SK-N-SH treated with all-trans-retinoic acid at 6 μM for 48 hours (cell line): ENCODE measurements around the gene VWF.

Source experiments
- ATAC-seq: fragments of 200-7000 bp; cut with Tn5 transposase; 3 replicates; pipeline ENCODE4 v1.9.1; 2020; ENCODE audit warnings: mild to moderate bottlenecking, moderate library complexity
- BACH2 ChIP-seq: fragments of 250-450 bp; sonication (Bioruptor Pico); IDR thresholded peaks from 2 replicates; pipeline ENCODE4 v1.9.0; 2021; ENCODE audit warnings: mild to moderate bottlenecking, borderline replicate concordance
- CREB5 ChIP-seq: fragments of 250-450 bp; sonication (Bioruptor Pico); IDR thresholded peaks from 2 replicates; pipeline ENCODE4 v1.5.1; 2020; ENCODE audit warnings: low read depth, mild to moderate bottlenecking, moderate library complexity
- CSRNP3 ChIP-seq: fragments of 250-450 bp; sonication (Bioruptor Pico); IDR thresholded peaks from 2 replicates; pipeline ENCODE4 v1.5.1; 2021; ENCODE audit warnings: mild to moderate bottlenecking, moderate library complexity
- GLIS3 ChIP-seq: fragments of 250-450 bp; sonication (Bioruptor Pico); IDR thresholded peaks from 2 replicates; pipeline ENCODE4 v1.5.0; 2020; ENCODE audit warnings: mild to moderate bottlenecking, moderate library complexity
- ISL1 ChIP-seq: fragments of 250-450 bp; sonication (Bioruptor Pico); IDR thresholded peaks from 2 replicates; pipeline ENCODE4 v2.1.2; 2022; ENCODE audit warnings: mild to moderate bottlenecking, moderate library complexity
- OSR1 ChIP-seq: fragments of 250-450 bp; sonication (Bioruptor Pico); IDR thresholded peaks from 2 replicates; pipeline ENCODE4 v1.8.0; 2022; ENCODE audit warnings: moderate library complexity, mild to moderate bottlenecking, inconsistent platforms
- PATZ1 ChIP-seq: fragments of 250-450 bp; sonication (Bioruptor Pico); IDR thresholded peaks from 2 replicates; pipeline ENCODE4 v1.8.0; 2020; ENCODE audit warnings: mild to moderate bottlenecking, moderate library complexity, borderline replicate concordance
- POU6F1 ChIP-seq: fragments of 250-450 bp; sonication (Bioruptor Pico); IDR thresholded peaks from 2 replicates; pipeline ENCODE4 v1.8.0; 2021; ENCODE audit warnings: low read depth, mild to moderate bottlenecking, moderate library complexity, borderline replicate concordance
- PPARA ChIP-seq: fragments of 250-450 bp; sonication (Bioruptor Pico); IDR thresholded peaks from 2 replicates; pipeline ENCODE4 v1.5.0; 2020; ENCODE audit warnings: mild to moderate bottlenecking, borderline replicate concordance
- RARB ChIP-seq: fragments of 250-450 bp; sonication (Bioruptor Pico); IDR thresholded peaks from 2 replicates; pipeline ENCODE4 v1.8.0; 2021; ENCODE audit warnings: mild to moderate bottlenecking, moderate library complexity
- SNAI2 ChIP-seq: fragments of 250-450 bp; sonication (Bioruptor Pico); IDR thresholded peaks from 2 replicates; pipeline ENCODE4 v1.5.0; 2020; ENCODE audit warnings: mild to moderate bottlenecking, moderate library complexity
- TCF4 ChIP-seq: fragments of 250-450 bp; sonication (Bioruptor Pico); IDR thresholded peaks from 2 replicates; pipeline ENCODE4 v1.8.0; 2021; ENCODE audit warnings: mild to moderate bottlenecking, moderate library complexity, borderline replicate concordance
- TOX ChIP-seq: fragments of 250-450 bp; sonication (Bioruptor Pico); IDR thresholded peaks from 2 replicates; pipeline ENCODE4 v1.8.0; 2021; ENCODE audit warnings: mild to moderate bottlenecking, moderate library complexity, borderline replicate concordance
- TSHZ2 ChIP-seq: fragments of 250-450 bp; sonication (Bioruptor Pico); IDR thresholded peaks from 2 replicates; pipeline ENCODE4 v1.5.0; 2020; ENCODE audit warnings: mild to moderate bottlenecking, moderate library complexity
- ZFP30 ChIP-seq: fragments of 450-650 bp; formaldehyde crosslinking; IDR thresholded peaks from 2 replicates; pipeline ENCODE4 v1.5.0; 2022; ENCODE audit warnings: mild to moderate bottlenecking, moderate library complexity
- ZNF565 ChIP-seq: fragments of 450-650 bp; formaldehyde crosslinking; conservative IDR thresholded peaks from 2 replicates; pipeline ENCODE4 v1.5.0; 2020; ENCODE audit warnings: low read depth, mild to moderate bottlenecking, moderate library complexity
- ZNF70 ChIP-seq: fragments of 450-650 bp; formaldehyde crosslinking; IDR thresholded peaks from 2 replicates; pipeline ENCODE4 v1.5.0; 2020; ENCODE audit warnings: mild to moderate bottlenecking, moderate library complexity

Gene VWF

GRCh38 chr12:6171409-6172015, 47.0 kb upstream of the VWF start:
- ATAC-seq, result no peak

More at GRCh38 chr12:6171409-6172015, 47.0 kb upstream of the VWF start:
- TF ChIP-seq CSRNP3 (no peak), TOX (CRISPR knock-in tag) (no peak), TSHZ2 (CRISPR knock-in tag) (no peak), RARB (CRISPR knock-in tag) (no peak), SNAI2 (CRISPR knock-in tag) (no peak), ZFP30 (CRISPR knock-in tag) (no peak), GLIS3 (CRISPR knock-in tag) (no peak), CREB5 (CRISPR knock-in tag) (no peak), ISL1 (CRISPR knock-in tag) (no peak), PATZ1 (no peak), ZNF565 (no peak), TCF4 (CRISPR knock-in tag) (no peak), OSR1 (CRISPR knock-in tag) (no peak), PPARA (CRISPR knock-in tag) (no peak), POU6F1 (CRISPR knock-in tag) (no peak), BACH2 (CRISPR knock-in tag) (no peak), ZNF70 (CRISPR knock-in tag) (no peak)
